GM18517 (cell line): ENCODE measurements around the gene RPL5.
"Not testable (repeated sequence)": the region's sequence is repeated elsewhere in the genome, so short reads cannot be mapped to it uniquely, and the experiment has no call there.

ENCODE experiments used
- ATAC-seq: cut with Tn5 transposase; IDR thresholded peaks from one replicate; pipeline ENCODE4 v1.9.1; 2021; ENCODE audit warnings: mild to moderate bottlenecking, moderate library complexity; ENCODE audit not compliant: unreplicated experiment

Gene RPL5

DNA sequence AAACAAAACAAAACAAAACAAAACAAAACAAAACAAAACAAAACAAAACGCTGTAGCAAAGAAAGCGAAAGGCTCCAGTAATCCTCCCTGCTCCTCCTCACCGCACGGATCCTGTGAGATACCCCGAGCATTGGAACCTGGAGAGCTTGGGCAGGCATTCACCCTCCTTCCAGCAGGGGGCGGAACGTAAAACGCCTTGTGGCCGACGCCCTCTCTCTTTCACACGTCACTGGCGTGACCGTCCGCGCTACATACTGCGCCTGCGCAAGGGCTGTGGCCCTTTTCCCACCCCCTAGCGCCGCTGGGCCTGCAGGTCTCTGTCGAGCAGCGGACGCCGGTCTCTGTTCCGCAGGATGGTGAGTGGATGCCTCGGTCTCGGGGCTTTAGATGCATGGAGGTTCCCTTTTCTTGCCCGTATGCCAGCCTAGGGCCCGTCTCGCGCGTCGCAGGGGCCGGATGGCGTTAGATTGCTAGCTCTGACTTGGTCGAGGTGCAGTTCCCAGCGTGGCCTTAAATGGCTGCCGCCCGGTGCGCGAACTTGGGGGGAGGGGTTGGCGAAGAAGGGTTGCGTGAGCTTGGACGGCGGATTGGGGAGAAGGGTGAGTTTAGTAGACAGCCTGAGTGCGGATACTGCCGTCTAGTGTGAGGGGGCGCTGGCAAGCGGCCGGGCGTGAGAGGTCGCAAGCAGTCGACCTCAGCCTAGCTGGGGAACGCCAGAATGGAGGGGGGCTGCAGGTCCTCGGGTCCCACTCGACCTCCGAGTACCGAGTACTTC is at the start of gene RPL5:
TSS of gene RPL5 (plus strand) at position 279 of the 775 bp plus-strand sequence. CDS start at position 354, 75 bp downstream.
- peak; percentile 96 for ATAC-seq

DNA sequence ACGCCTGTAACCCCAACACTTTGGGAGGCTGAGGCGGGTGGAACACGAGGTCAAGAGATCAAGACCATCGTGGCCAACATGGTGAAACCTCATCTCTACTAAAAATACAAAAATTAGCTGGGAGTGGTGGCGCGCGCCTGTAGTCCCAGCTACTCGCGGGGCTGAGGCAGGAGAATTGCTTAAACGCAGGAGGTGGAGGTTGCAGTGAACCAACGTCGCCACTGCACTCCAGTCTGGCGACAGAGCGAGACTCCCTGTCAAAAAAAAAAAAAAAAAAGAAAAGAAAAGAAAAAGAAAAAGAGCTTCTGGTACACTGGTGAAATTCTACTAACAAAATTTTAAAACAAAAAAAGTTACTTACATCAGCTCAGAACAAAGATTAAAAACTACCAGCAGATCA is 48.3 kb upstream of the RPL5 start:
- not testable (repeated sequence) for ATAC-seq

DNA sequence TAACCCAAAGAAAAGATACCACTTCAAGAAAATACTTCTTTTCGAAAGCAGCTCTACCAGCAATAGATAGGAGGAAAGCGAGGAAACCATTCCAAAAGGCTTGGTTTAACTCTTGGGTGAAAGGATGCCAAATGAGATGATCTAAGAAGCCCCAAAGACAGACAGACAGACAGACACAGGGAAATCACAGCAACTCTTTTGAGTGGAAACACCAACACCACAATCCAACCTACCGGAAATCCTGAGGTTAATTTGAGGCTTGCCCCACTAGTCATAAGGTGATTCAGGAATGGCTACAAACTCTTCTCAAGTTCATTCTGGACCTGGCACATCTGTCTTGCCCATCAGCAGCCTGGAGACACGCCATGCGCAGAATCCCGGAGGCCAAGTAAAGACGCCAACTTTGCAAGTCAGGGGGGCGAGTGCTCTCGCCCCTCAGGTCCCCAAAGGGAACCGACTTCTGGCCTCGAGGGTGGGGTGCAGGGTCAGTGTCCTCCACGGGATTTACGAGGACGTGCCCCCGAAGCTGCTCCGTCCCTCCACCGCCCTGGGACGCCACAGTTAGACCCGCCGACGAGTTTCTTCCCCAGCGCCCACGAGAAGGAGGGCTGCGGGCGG is 47.7 kb upstream of the RPL5 start:
- no peak for ATAC-seq

DNA sequence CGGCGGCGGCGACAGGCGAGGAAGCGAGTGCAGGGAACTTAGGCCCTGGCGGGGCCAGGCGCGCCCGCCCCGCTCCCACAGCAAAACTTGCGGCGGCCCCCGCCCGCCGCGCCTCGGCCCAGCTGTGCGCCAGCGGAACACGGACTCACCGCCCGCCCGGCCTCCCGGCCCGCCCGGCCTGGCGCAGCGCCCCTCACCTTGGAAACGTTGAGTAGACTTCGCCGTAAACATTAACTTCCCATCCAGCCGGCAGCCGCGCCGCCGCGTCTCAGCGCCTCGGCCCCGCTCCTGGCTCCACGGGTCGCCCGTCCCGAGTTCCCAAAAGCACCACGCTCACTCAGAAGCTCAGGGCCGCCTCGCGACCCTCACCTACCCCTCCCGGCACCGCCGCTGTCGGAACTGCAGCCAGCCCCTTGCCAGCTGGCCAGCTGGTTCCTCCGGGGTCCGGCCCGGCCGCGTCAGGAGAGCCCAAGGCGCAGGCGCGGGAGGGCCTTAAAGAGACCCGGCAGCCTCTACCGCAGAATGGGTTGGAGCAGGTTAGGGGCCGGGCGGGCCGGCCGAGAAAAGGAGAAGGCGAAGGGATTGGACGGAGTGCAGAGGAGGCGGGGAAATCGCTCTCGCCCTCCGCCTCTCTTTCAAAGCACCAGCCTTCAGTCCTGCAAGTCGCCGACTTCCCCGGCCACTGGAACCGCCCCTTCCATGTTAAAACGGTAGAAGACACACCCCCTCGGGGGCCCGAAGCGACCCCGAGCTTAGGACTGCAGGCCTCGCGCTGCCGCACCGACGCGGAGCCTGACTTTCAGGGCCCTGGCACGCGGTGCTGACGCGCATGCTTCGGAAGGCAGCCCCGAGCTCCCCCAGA is 47.0 kb upstream of the RPL5 start, which contains the start of gene EVI5:
TSS of gene EVI5 (minus strand) at position 470 of the 862 bp plus-strand sequence. CDS start 48,562 bp downstream, outside the sequence.
- peak; percentile 94 for ATAC-seq

DNA sequence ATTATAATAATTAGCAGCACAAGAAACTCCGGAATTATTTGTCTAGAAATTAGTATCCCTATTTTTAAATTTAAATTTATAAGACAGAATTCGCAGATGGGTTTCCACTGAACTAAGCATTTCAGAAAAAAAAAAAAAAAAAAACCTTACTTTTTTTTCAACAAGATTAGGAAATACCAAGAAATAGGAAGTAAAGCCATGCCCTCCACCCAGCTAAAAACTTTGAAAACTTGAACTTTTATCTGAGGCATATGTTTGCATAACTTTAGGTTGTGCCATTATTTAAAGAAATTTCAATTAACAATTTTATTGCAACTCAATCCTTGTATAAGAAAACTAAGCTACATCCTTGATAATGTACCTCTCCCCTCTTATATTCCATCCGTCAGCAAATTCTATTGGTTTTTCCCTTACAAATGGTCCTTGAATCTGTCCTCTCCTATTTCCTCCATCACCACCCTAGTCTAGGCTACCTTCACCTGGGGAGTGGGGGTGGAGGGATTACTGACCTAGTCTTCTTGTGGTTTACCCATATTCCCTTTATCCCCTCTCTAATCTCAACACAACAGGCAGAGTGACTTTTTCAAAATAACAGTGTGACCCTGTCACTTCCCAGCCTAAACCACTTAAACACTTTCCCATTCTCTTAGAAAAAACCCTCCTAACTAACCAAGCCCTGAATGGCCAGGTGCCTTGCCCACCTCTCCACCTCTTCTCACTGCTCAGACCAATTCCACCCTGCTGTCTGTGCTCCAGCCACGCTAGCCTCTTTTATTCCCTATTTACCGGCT is 45.5 kb upstream of the RPL5 start:
- ATAC-seq, result no peak

DNA sequence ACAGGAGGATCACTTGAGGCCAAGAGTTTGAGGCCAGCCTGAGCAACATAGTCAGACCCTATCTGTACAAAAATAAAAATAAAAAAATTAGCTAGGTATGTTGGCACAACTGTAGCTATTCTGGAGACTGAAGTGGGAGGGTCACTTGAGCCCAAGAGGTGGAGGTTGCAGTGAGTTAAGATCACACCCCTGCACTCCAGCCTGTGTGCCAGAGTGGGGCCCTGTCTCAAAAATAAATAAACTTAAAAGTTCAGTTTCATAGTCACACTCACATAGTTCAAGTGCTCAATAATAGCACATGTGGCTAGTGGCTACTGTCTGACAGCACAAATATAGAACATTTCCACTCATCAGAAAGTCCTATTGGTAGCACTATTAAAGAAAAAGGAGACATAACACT is 41.8 kb upstream of the RPL5 start:
- no peak for ATAC-seq

DNA sequence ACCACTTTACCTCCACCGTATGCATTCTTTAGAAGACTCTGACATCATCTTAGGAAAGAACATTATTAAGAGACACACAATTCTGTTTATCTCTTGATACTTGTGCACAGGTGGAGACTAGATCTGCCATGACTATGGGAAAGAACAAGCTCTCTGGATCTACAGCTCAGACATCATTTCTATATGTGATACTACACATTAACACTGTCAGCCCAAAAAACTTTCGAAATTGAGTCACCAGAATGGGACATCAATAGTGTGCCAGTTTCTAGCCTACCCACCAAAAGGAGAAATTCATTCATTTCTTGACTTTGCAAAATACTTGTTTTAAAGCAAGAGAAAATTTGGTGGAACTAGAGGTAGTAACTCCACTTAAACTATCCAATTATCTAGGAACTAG is 41.0 kb upstream of the RPL5 start:
- ATAC-seq, result no peak

DNA sequence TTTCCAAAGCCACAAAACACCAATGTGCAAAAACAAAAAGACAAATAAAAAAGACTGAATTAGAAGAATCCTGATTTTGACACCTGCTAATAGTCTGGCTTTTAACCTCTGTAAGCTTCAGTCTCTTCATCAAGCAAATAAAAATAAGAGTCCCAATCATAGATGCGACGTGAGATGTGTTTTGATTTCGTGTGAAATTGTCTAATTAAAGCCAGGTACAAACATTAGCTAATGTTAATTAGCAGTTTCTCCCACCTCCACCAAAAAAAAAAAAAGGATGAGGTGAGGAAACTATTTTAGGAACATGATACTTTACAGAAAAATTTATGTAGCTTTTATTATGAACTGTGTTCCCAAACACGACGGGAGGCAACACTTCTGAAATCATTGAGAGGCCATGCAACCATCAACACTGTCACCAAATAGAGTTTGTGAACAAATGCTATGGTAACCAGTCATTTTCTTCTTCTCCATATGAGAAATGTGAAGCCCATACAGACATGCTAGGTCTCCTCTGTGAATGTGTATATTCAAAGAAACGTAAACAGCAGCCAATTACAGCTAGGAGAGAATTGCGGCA is 40.3 kb upstream of the RPL5 start:
- ATAC-seq, result no peak

DNA sequence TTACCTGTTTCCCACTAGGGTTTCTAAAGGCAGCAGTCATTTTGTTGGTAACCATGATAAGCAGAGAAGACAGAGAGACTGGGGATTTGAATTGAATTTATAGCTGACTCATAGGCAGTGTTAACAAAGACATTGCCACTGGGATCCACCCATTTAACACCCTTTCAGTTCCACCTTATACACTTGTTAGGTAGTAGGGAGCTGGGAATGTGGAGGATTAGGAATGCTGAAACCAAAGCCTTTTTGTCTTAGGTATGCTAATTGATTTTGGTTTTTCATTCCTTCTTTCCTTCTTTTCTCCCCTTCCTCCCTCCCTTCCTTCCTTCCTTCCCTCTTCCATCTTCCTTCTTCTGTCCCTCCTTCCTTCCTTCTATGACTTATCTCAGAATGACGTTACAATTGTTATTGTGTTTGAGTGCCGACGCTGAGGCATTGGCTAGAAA is 39.5 kb upstream of the RPL5 start:
- ATAC-seq, result no peak

DNA sequence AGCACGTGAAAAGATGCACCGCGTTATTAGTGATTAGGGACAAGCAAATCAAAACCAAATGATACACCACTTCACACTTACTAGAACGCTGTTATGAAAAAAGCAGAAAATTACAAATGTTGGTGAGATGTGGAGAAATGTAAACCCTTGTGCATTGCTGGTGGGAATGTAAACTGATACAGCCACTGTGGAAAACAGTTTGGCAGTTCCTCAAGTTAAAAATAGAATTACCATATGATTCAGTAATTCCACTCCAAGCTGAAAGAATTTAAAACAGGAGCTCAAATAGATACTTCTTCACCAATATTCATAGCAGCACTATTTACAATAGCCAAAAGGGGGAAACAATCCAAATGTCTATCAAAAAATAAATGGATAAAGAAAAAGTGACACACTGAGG is 36.7 kb upstream of the RPL5 start:
- ATAC-seq, result no peak

DNA sequence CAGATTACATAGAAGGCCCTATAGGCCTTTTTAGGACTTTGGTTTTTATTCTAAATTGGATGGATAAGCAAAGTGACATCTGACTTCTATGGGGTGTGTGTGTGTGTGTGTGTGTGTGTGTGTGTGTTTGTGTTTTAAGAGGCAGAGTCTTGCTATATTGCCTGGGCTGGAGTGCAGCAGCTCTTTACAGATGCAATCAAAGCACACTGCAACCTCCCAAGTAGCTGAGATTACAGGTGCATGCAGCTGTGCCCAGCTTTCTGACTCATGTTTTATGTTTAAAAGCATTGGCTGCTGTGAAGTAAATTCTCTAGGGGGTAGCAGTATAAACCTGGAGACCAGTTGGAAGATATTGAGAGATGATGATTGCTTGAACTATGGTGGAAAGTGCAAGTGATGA is 34.5 kb upstream of the RPL5 start:
- no peak for ATAC-seq

DNA sequence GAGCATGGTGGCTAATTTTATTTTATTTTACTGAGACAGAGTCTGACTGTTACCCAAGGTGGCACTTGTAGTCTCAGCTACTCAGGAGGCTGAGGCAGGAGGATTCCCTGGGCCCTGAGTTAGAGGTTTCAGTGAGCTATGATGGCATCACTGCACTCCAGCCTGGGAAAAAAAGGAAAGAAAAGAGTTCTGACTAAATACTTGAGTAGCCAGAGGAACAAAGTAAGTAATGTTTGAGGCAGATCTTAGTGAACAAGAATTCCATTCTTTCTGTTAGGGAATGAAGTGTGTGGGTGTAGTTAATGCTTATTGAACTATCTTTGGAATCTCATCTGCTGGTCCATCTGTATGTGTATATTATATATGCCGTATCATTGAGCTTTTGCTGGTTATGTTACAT is 33.9 kb upstream of the RPL5 start:
- no peak for ATAC-seq

DNA sequence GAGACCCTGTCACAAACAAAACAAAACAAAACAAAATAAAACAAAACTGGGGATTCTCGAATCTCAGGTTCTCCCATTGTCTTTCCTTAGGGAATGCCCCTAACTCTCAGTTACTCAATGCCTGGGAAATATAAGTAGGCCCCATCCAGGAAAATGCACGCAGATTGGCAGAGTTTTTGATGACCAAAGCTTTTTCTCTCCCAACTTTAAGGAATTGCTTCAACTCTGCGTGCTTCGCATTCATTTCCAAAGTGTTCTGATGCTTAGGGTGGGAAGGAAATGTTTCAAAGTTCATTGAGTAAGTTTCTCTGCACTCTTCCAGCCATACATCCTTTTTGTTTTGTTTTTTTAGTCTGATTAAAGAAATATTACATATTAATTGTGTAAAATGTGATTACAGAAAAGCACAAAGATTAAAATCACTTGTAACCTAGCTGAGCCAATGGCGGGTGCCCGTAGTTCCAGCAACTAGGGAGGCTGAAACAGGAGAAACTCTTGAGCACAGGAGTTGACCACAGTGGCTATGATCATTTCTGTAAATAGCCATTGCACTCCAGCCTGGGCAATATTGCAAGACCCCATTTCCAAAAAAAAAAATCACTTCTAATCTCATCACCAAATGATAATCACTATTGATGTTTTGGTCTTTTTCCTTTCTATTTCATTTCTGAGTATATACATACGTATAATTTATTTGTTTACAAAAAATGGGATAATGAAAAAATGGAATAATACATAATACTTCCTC is 28.5 kb upstream of the RPL5 start:
- no peak for ATAC-seq

DNA sequence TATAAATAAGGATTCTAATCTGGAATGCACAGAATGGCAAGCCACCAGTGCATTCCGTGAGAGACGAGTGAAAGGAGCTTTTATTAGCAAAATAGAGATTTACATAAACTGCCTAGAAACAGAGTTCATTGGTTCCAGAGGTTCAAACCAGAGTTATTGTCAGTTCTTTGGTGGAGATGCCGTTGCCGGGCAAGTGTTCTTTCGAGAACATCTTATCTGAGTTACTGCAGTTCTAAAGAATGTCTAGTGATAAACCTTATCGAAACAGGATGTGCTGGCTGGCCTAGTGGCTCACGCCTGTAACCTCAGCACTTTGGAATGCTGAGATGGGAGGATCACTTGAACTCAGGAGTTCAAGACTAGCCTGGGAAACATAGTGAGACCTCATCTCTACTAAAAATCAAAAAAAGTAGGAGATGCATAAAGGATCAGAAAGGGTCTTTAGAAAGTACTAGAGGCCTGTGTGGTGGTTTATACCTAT is 27.1 kb upstream of the RPL5 start:
- peak; percentile 73 for ATAC-seq

DNA sequence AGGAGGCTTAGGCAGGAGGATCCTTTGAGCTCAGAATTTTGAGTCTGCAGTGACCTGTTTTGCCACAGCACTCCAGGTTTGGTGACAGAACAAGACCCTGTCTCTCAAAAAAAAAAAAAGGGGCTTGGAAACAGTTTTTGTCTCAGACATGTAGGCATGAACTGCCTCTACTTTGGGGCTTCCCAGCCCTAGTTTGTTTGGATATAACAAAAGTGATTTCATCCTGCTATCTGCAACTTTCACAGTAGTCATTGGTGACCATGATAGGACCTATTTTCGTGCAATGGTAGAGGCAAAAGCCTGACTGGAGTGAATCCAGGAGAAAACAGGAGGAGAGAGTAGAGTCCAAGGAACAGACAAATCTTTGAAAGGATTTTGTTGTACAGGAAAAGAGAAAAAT is 26.6 kb upstream of the RPL5 start:
- ATAC-seq, result no peak

DNA sequence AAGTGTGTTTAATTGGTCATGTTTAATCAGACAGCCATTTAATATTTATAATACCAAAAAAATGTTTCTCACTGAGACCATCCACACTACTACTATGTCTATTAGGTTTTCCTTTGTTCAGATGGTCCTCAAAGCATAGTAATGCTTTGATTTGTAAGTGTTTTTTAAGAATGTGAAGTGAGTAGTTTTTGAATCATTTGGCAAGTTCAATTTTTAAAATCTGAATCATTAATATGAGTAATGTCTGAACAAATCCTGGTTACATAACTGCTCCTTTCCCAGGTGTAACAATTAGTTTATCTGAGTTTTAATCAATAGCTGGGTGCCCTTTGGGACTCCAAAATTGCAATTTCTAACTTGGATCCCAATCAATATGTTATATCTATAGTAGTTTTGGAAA is 23.5 kb upstream of the RPL5 start:
- ATAC-seq, result no peak

DNA sequence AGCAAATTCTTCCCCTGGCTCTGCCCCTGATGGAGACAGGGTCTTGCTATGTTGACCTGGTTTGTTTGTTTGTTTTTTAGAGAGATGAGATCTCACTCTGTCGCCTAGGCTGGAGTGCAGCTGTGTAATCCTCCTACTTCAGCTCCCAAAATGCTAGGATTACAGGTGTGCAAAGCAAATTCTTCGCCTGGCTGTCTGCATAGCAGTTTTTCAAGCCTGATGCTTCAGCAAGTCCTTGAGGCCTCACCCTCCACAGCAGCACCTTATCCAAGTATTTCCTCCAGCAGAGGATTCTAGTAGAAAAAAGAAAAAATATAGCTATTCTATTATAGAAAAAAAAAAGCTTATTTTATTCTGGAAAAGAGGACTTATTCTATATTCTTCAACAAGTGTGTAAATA is 15.1 kb upstream of the RPL5 start:
- ATAC-seq, result no peak

DNA sequence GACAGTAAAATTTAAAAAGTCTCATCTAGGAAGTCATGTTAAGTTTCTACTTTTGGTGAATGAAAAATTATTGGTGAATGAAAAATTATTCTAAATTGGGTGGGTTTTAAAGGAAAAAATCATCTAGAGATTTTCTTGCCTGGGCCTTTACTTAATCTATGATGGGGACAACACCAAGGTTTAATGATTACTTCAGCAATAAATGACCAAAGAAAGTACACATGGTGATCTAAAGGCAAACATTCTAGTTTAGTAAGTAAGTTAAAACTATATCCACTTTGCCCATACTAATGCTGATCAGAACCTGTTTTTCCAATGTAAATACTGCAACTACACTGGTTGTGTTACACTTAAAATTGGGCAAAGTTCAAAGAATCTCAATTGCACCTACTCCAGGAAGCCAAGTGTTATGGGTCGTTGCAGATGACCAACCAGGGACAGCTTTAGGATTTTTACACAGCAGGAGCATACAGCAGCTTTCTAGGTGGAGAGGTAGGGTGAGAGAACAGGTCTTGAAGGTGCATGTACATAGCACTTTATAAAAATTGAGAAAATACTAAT is 14.6 kb upstream of the RPL5 start:
- no peak for ATAC-seq
